ENCODE results near the gene CRYBA1.

- TF ChIP-seq, protein P1, sequence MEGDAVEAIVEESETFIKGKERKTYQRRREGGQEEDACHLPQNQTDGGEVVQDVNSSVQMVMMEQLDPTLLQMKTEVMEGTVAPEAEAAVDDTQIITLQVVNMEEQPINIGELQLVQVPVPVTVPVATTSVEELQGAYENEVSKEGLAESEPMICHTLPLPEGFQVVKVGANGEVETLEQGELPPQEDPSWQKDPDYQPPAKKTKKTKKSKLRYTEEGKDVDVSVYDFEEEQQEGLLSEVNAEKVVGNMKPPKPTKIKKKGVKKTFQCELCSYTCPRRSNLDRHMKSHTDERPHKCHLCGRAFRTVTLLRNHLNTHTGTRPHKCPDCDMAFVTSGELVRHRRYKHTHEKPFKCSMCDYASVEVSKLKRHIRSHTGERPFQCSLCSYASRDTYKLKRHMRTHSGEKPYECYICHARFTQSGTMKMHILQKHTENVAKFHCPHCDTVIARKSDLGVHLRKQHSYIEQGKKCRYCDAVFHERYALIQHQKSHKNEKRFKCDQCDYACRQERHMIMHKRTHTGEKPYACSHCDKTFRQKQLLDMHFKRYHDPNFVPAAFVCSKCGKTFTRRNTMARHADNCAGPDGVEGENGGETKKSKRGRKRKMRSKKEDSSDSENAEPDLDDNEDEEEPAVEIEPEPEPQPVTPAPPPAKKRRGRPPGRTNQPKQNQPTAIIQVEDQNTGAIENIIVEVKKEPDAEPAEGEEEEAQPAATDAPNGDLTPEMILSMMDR (optimal IDR thresholded peaks at IDR 0.05 in 1 of 3, IDR thresholded peaks at IDR 0.05 in 1 of 3, conservative IDR thresholded peaks at IDR 0.05 in 1 of 3; ENCODE audit: extremely low read depth in 1 of 3, insufficient read depth in 2 of 3, low read length in 3 of 3): no peak
- TF ChIP-seq EZH2 (IDR thresholded peaks at IDR 0.05; ENCODE audit: low read length): no peak
Measured at GRCh38 chr17:29242790-29243189, 3.9 kb upstream of the CRYBA1 start.

Data from keratinocyte (primary cell).